HCT116 (cell line): ENCODE measurements around the gene PSMC3IP. TPM values are rescaled to one million over a fixed set of nuclear protein-coding genes. Genes with fewer than 3 reads are reported as not detected.

Experiments
- ATAC-seq: fragments of 200-7000 bp; cut with Tn5 transposase; 2 replicates; pipeline ENCODE4 v1.9.1; 2020; ENCODE audit warnings: mild to moderate bottlenecking, moderate library complexity
- BruUV-seq: library from RNA; stranded (reverse); fragments of 400-500 nt; replicated peaks from 2 replicates; lab custom pipeline; 2021; lab: Mats Ljungman, UMichigan
- CTCF ChIA-PET: fragments of 300-600 bp; sonication (Branson Sonifier 250); formaldehyde crosslinking; loops from one replicate; lab custom pipeline; 2021; ENCODE audit warnings: antibody characterized with exemption; lab: Charles Lee
- POLR2A ChIA-PET: fragments of 300-600, 350-600 bp; sonication (Branson Sonifier 250); formaldehyde crosslinking; loops from one replicate; lab custom pipeline; 2021; ENCODE audit warnings: antibody characterized with exemption; lab: Charles Lee
- RAD21 ChIA-PET, 2 experiments: fragments of 300-600 bp; sonication (Branson Sonifier 250); formaldehyde crosslinking; loops; one replicate each; lab custom pipeline; 2023; ENCODE audit warnings: low total read pairs in 2 of 2; ENCODE audit not compliant: uncharacterized antibody in 2 of 2, unreplicated experiment in 2 of 2, low non-redundant PET in 1 of 2; lab: Charles Lee
- DNase-seq: peaks from one replicate; pipeline ENCODE4 v3.0.0-alpha.2; 2010; ENCODE audit warnings: low read depth, low spot score
- H2AFZ ChIP-seq: fragments of 200-600 bp; shearing (Covaris generic), sonication (generic); 2 replicates; pipeline ENCODE4 v1.6.1; 2017; ENCODE audit warnings: low read depth, mixed run types, mixed read lengths, antibody characterized with exemption, low read length; ENCODE audit not compliant: poor library complexity, severe bottlenecking
- H3K27ac ChIP-seq: 2 replicates; pipeline ENCODE4 v1.5.1; 2012; ENCODE audit warnings: low read depth, low read length
- H3K27me3 ChIP-seq: fragments of 200-600 bp; sonication (generic); 2 replicates; pipeline ENCODE4 v1.6.1; 2016; ENCODE audit warnings: mixed run types, low read length, mixed read lengths; ENCODE audit not compliant: insufficient read depth
- H3K36me3 ChIP-seq, 2 experiments: fragments of 200-500 bp in 1 of 2; fragments of 200-600 bp in 1 of 2; sonication (Bioruptor generic) in 1 of 2; sonication (generic) in 1 of 2; 2 replicates each; pipeline versions ENCODE4 v1.5.1 to v1.6.1; 2014 to 2016; ENCODE audit warnings: low read length in 2 of 2, inconsistent platforms in 1 of 2, mixed read lengths in 1 of 2, mixed run types in 1 of 2; ENCODE audit not compliant: insufficient read depth in 2 of 2, control insufficient read depth in 1 of 2
- H3K4me1 ChIP-seq, 2 experiments: fragments of 200-600 bp in 1 of 2; sonication (generic) in 1 of 2; 2 replicates each; pipeline versions ENCODE4 v1.5.1 to v1.6.1; 2012 to 2017; ENCODE audit warnings: low read length in 2 of 2, inconsistent platforms in 1 of 2, mild to moderate bottlenecking in 1 of 2, mixed read lengths in 1 of 2, mixed run types in 1 of 2, moderate library complexity in 1 of 2; ENCODE audit not compliant: insufficient read depth in 2 of 2, control insufficient read depth in 1 of 2
- H3K4me2 ChIP-seq: fragments of 200-600 bp; sonication (generic); 2 replicates; pipeline ENCODE4 v1.6.1; 2017; ENCODE audit warnings: mixed run types, low read length, mixed read lengths
- H3K4me3 ChIP-seq, 2 experiments: fragments of 200-600 bp in 1 of 2; sonication (generic) in 1 of 2; replicated peaks in 1 of 2; 2 replicates each; pipeline ENCODE4 v1.5.1; 2011 to 2016; ENCODE audit warnings: low read length in 2 of 2, control low read depth in 1 of 2, low read depth in 1 of 2, mild to moderate bottlenecking in 1 of 2, mixed read lengths in 1 of 2, mixed run types in 1 of 2
- H3K79me2 ChIP-seq: fragments of 200-600 bp; sonication (generic); 2 replicates; pipeline ENCODE4 v1.6.1; 2017; ENCODE audit warnings: mild to moderate bottlenecking, mixed run types, low read length, moderate library complexity, mixed read lengths; ENCODE audit not compliant: insufficient read depth
- H3K9ac ChIP-seq: fragments of 200-600 bp; sonication (generic); 2 replicates; pipeline ENCODE4 v1.6.1; 2016; ENCODE audit warnings: low read length, mixed read lengths
- H3K9me2 ChIP-seq: fragments of 200-600 bp; sonication (generic), shearing (Covaris generic); 2 replicates; pipeline ENCODE4 v1.6.1; 2017; ENCODE audit warnings: mixed run types, mild to moderate bottlenecking, moderate library complexity; ENCODE audit not compliant: insufficient read depth
- H3K9me3 ChIP-seq, 2 experiments: fragments of 200-500 bp in 1 of 2; fragments of 200-600 bp in 1 of 2; sonication (Bioruptor generic) in 1 of 2; sonication (generic) in 1 of 2; 2 replicates each; pipeline ENCODE4 v1.6.1; 2014 to 2017; ENCODE audit warnings: low read length in 2 of 2, mixed read lengths in 2 of 2, inconsistent platforms in 1 of 2, low read depth in 1 of 2, mild to moderate bottlenecking in 1 of 2, mixed run types in 1 of 2, moderate library complexity in 1 of 2; ENCODE audit not compliant: control insufficient read depth in 1 of 2, insufficient read depth in 1 of 2
- H4K20me1 ChIP-seq: fragments of 200-600 bp; sonication (generic), shearing (Covaris generic); 2 replicates; pipeline ENCODE4 v1.6.1; 2017; ENCODE audit warnings: mixed run types, mild to moderate bottlenecking, moderate library complexity; ENCODE audit not compliant: insufficient read depth
- ATF3 ChIP-seq: IDR thresholded peaks from 2 replicates; pipeline ENCODE4 v1.6.1; 2012
- CEBPB ChIP-seq: IDR thresholded peaks from 2 replicates; pipeline ENCODE4 v1.6.1; 2012; ENCODE audit warnings: low read depth
- EGR1 ChIP-seq: IDR thresholded peaks from 2 replicates; pipeline ENCODE4 v1.6.1; 2012; ENCODE audit warnings: low read depth
- ELF1 ChIP-seq: IDR thresholded peaks from 2 replicates; pipeline ENCODE4 v1.6.1; 2012; ENCODE audit warnings: low read depth, borderline replicate concordance
- EZH2 ChIP-seq: fragments of 200-600 bp; sonication (generic); IDR thresholded peaks from 2 replicates; pipeline ENCODE4 v1.6.1; 2017; ENCODE audit warnings: antibody characterized with exemption, mixed run types
- EZH2phosphoT487 ChIP-seq: fragments of 200-600 bp; IDR thresholded peaks from 2 replicates; pipeline ENCODE4 v1.6.1; 2018; ENCODE audit warnings: antibody characterized with exemption, borderline replicate concordance
- JUND ChIP-seq: IDR thresholded peaks from 2 replicates; pipeline ENCODE4 v1.6.1; 2012
- POLR2A ChIP-seq: IDR thresholded peaks from 2 replicates; pipeline ENCODE4 v1.7.0; 2011; ENCODE audit warnings: borderline replicate concordance; ENCODE audit not compliant: insufficient read depth, insufficient read length; ENCODE audit errors: extremely low read depth
- POLR2AphosphoS5 ChIP-seq: IDR thresholded peaks from 2 replicates; pipeline ENCODE4 v1.6.1; 2011; ENCODE audit warnings: mild to moderate bottlenecking, low read depth, low read length, moderate library complexity
- REST ChIP-seq: IDR thresholded peaks from 2 replicates; pipeline ENCODE4 v1.6.1; 2012; ENCODE audit warnings: low read depth
- SIN3A ChIP-seq: IDR thresholded peaks from 2 replicates; pipeline ENCODE4 v1.6.1; 2012; ENCODE audit warnings: low read depth
- SP1 ChIP-seq: IDR thresholded peaks from 2 replicates; pipeline ENCODE4 v1.6.1; 2012; ENCODE audit warnings: low read depth
- SRF ChIP-seq: IDR thresholded peaks from 2 replicates; pipeline ENCODE4 v1.6.1; 2012; ENCODE audit warnings: low read depth
- TCF7L2 ChIP-seq: IDR thresholded peaks from 2 replicates; pipeline ENCODE4 v1.7.0; 2011; ENCODE audit warnings: borderline replicate concordance, inconsistent platforms; ENCODE audit not compliant: insufficient read depth, insufficient read length; ENCODE audit errors: extremely low read depth
- YY1 ChIP-seq: IDR thresholded peaks from 2 replicates; pipeline ENCODE4 v1.6.1; 2011; ENCODE audit warnings: low read length, low read depth, moderate library complexity, mild to moderate bottlenecking; ENCODE audit not compliant: insufficient replicate concordance; ENCODE audit errors: extremely low read depth
- ZBTB33 ChIP-seq: IDR thresholded peaks from 2 replicates; pipeline ENCODE4 v1.6.1; 2011; ENCODE audit warnings: mild to moderate bottlenecking, low read length, moderate library complexity; ENCODE audit not compliant: insufficient replicate concordance; ENCODE audit errors: extremely low read depth
- ZFX ChIP-seq: fragments of 450-650 bp; IDR thresholded peaks from 2 replicates; pipeline ENCODE4 v1.6.1; 2017
- ZNF274 ChIP-seq: fragments of 200-500 bp; sonication (Bioruptor generic); IDR thresholded peaks from 2 replicates; pipeline ENCODE4 v1.6.1; 2014; ENCODE audit warnings: mild to moderate bottlenecking, low read depth, low read length, inconsistent platforms
- intact Hi-C: fragments of 100-400 bp; cut with micrococcal nuclease; formaldehyde crosslinking; loops from 2 replicates; pipeline ENCODE4 v1.10.0; 2022
- total RNA-seq: library from RNA; stranded (reverse); gene quantifications from one replicate; pipeline ENCODE4 v1.2.1, GENCODE V29; 2021; ENCODE audit not compliant: unreplicated experiment
- TF ChIP-seq, protein P1 (sequence below): IDR thresholded peaks from 2 replicates; pipeline ENCODE4 v1.6.1; 2012
- TF ChIP-seq, protein P2 (sequence below), 3 experiments: fragments of 200-600 bp in 1 of 3; sonication (generic) in 1 of 3; IDR thresholded peaks in 2 of 3; conservative IDR thresholded peaks in 1 of 3; 2 replicates each; pipeline ENCODE4 v1.5.1; 2012 to 2017; ENCODE audit warnings: low read depth in 2 of 3, low read length in 2 of 3, antibody characterized with exemption in 1 of 3, borderline replicate concordance in 1 of 3, control low read depth in 1 of 3, mild to moderate bottlenecking in 1 of 3, mixed read lengths in 1 of 3, mixed run types in 1 of 3, moderate library complexity in 1 of 3; ENCODE audit not compliant: insufficient read depth in 1 of 3

PSMC3IP gene
- total RNA-seq, 1 experiment from 2014 or later, result 24.3 TPM

DNA sequence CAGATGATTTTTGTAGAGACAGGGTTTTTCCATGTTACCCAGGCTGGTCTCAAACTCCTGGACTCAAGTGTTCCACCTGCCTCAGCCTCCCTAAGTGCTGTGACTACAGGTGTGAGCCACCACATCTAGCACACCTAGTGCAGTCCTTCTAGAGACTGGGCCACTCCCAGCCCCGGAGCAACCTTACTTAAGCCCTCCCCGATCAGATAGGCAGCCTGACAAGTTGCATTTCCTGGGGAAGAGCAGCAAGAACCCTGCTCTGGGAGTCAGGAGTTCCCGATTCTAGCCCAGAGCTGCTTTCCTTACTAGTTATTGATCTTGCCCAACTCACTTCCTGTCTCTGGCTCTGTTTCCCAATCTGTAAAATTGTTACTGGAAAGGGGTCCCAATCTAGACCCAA is 48.5 kb downstream of the PSMC3IP start:
- no peak for DNase-seq
- Histone ChIP-seq H3K9ac (no peak overlapping the region), H3K9me3 (no peaks in the 10 kb centered on the region), H3K27me3 (no peaks in the 10 kb centered on the region), H2AFZ (no peak overlapping the region), H3K4me2 (no peak overlapping the region), H4K20me1 (no peaks in the 10 kb centered on the region), H3K4me1 (peaks cover 29 to 63% of the 10 kb centered on the region in 2 experiments), H3K4me3 (no peak overlapping the region), H3K79me2 (no peaks in the 10 kb centered on the region), H3K27ac (no peak overlapping the region), H3K36me3 (no peaks in the 10 kb centered on the region), H3K9me2 (no peaks in the 10 kb centered on the region)
- no TSS peak for BruUV-seq
- no peak for ATAC-seq
- TF ChIP-seq ZFX, result no peak
- TF ChIP-seq CEBPB, result no peak
- no peak for TF ChIP-seq POLR2A
- no peak for TF ChIP-seq POLR2AphosphoS5
- TF ChIP-seq, protein P1, sequence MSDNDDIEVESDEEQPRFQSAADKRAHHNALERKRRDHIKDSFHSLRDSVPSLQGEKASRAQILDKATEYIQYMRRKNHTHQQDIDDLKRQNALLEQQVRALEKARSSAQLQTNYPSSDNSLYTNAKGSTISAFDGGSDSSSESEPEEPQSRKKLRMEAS, result no peak
- TF ChIP-seq SP1, result no peak
- no peak for TF ChIP-seq SRF
- no peak for TF ChIP-seq REST
- TF ChIP-seq ZNF274, result no peak
- TF ChIP-seq TCF7L2, result no peak
- no peak for TF ChIP-seq EZH2
- TF ChIP-seq SIN3A, result no peak
- no peak for TF ChIP-seq YY1
- no peak for TF ChIP-seq JUND
- TF ChIP-seq ELF1, result no peak
- TF ChIP-seq ATF3, result no peak
- no peak for TF ChIP-seq EZH2phosphoT487
- TF ChIP-seq ZBTB33, result no peak
- TF ChIP-seq EGR1, result no peak
- TF ChIP-seq, protein P2, sequence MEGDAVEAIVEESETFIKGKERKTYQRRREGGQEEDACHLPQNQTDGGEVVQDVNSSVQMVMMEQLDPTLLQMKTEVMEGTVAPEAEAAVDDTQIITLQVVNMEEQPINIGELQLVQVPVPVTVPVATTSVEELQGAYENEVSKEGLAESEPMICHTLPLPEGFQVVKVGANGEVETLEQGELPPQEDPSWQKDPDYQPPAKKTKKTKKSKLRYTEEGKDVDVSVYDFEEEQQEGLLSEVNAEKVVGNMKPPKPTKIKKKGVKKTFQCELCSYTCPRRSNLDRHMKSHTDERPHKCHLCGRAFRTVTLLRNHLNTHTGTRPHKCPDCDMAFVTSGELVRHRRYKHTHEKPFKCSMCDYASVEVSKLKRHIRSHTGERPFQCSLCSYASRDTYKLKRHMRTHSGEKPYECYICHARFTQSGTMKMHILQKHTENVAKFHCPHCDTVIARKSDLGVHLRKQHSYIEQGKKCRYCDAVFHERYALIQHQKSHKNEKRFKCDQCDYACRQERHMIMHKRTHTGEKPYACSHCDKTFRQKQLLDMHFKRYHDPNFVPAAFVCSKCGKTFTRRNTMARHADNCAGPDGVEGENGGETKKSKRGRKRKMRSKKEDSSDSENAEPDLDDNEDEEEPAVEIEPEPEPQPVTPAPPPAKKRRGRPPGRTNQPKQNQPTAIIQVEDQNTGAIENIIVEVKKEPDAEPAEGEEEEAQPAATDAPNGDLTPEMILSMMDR (IDR thresholded peaks at IDR 0.05 in 2 of 3, conservative IDR thresholded peaks at IDR 0.05 in 1 of 3; ENCODE audit: borderline replicate concordance in 1 of 3, insufficient read depth in 1 of 3, low read depth in 2 of 3, low read length in 2 of 3), result no peak
- intact Hi-C loops, result loop anchor here (5.0 to 10.0 kb wide), 2 partner anchors 412 to 504 kb away; partner anchors contain the start of gene NKIRAS2
- RAD21 ChIA-PET, result no interaction called here
- POLR2A ChIA-PET, result no interaction called here
- CTCF ChIA-PET, result interaction anchor here (1.5 to 2.3 kb wide), 2 partner anchors 10 to 566 kb away, joined by 4 to 11 read pairs; no protein-coding TSS in a partner anchor
